Measurements from ENCODE around the gene BACE2. TPM values are rescaled to one million over a fixed set of nuclear protein-coding genes. Genes with fewer than 3 reads are reported as not detected.

BACE2 gene
- polyA plus RNA-seq, 3 donors: 21.9 to 27.6 (median 23.7) TPM

- DNase-seq: no peak
Observed at GRCh38 chr21:41143596-41144325, 24.2 kb upstream of the BACE2 start.

DNA sequence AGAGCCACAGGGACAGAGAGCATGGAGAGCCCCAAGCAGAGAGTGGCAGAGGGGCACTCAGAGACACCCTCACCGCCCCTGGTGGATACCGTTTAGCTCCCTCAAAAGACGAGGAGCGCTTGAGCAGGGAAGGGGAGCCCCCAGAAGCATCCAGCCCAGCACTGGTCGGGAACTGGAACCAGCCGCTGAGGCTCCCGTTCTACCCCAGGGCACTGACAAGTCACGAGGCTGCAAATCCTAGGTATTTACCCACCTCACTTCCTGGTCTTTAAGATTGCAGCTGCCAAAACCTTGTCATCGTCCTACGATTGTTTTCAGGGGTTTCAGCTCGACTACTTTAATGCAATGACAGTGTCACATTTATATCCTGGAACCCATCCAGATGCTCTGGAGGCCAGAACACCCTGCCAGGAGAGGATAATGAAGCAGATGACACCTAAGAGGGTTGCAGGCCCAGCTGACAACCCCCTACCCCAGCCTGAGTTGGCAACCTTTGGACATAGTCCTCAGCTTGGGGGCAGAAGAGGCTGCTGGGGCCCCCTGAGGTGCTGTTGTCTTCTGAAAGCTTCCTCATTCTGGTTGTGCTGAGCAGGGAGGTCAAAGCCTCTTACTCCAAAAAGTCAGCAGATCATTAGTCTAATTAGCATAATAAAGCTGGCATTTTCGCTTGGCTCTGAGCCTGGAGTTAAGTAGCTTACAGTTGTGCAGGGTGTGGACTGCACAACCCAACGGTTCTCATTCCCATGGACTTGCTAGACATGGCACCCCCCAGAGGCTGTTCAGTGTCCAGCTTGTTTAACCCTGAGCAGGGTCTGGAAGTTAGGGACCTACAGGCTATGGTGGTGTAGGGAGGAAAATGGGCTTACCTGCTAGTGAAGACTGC lies 20.6 kb upstream of the BACE2 start:
- no peak for DNase-seq

GRCh38 chr21:41147979-41148355 lies 20.0 kb upstream of the BACE2 start:
- DNase-seq: no peak

DNA sequence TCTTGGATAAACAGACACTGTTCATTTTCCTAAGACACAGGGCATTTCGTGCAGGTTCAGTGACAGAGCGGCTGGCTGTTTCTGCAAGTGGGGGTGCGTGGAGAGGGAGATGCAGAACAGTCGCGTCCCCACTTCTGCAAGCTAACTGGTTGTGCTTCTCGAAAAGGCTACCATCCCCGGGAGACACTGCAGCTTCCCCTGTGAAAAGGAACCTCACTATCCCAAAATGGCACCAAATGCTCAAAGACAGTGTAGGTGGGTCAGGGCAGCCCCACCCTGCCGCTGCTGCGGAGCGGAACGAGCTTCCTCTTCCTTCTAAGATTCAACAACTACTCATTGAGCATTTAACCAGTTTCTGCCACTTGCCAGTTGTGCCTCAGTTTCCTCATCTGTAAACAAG lies 19.2 kb upstream of the BACE2 start:
- DNase-seq: no peak

DNA sequence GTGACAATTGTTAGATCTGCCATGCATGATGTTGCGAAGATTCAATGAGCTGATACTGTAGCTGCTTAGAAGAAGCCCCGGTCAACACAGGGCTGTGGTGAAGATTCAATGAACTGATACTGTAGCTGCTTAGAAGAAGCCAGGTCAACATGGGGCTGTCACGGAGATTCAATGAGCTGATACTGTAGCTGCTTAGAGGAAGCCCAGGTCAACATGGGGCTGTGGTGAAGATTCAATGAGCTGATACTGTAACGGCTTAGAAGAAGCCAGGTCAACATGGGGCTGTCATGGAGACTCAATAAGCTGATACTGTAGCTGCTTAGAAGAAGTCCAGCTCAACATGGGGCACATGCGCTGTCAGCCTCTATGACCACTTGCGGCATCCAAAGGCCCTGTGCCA lies 18.8 kb upstream of the BACE2 start:
- no peak for DNase-seq

- no peak for DNase-seq
Observed at GRCh38 chr21:41152147-41152546, 15.8 kb upstream of the BACE2 start.

DNA sequence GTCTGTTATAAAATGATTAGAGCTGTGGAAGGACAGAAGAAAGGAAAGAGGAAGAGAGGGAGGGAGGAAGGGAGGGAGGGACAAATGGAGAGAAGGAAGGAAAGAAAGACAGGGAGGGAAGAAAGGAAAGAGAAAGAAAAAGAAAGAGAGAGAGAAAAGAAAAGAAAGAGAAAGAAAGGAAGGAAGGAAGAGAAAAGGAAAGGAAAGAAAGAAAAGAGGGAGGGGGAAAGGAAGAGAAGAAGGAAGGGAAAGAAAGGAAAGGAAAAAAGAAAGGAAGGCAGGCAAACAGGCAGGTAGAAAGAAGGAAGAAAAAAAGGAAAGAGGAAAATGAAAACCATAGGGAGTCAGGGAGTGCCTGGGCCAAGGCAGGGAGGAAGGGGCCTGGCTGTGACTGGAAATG lies 14.5 kb upstream of the BACE2 start:
- DNase-seq: no peak

- DNase-seq: no peak
Observed at GRCh38 chr21:41156142-41156541, 11.8 kb upstream of the BACE2 start.

- no peak for DNase-seq
Observed at GRCh38 chr21:41158026-41158425, 9.9 kb upstream of the BACE2 start.

GRCh38 chr21:41160036-41160435 lies 7.9 kb upstream of the BACE2 start:
- no peak for DNase-seq

- DNase-seq: no peak
Observed at GRCh38 chr21:41161428-41161827, 6.5 kb upstream of the BACE2 start.

GRCh38 chr21:41162096-41162495 lies 5.9 kb upstream of the BACE2 start:
- DNase-seq: no peak

GRCh38 chr21:41163091-41163490 lies 4.9 kb upstream of the BACE2 start:
- DNase-seq: no peak

DNA sequence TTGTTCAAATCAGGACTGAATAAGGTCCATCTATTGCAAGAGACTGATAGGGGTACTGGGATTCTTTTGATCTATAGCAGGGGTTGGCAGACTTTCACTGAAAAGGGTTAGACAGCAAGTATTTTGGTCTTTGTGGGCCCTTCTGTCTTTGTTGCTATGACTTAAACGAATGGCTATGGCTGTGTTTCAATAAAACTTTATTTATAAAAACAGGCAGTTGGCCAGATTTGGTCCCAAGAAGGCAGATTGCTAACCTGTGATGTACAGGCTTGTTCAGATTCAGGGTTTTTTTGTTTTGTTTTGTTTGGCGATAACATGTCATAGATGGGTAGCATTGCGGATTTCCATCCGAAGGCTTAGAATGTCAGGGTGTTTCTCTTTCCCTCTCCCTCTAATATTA lies 3.9 kb upstream of the BACE2 start:
- DNase-seq: no peak

DNA sequence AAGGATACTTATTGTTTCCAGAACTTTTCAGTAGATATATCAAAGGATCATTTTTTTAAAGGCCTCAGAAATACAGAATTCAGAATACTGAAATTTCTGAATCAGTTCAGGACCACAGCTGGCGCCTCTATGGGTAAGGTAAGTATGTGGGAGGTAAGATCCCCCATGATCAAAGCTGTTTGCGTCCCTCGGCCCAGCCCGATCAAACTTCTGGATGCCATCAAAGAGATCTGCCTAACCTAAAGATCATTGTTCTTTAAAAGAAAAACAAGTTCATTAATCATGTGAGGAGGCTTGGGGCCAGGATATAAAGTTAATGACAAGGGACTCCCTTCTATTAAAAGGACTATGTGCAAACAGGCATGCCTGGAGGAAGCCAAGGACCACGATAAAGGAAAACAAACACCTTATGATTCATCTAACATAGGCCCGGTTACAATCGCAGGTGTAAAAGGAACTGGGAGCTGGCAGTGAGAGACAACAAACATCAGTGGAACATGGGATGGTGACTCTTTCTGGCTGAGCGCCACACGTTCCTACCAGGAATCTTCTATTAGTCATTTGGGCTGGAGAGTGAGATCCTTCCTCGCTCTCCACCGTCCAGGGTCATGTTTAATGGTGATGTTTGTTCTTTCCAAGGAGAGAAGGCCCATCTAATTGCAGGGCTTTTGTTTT lies 2.8 kb upstream of the BACE2 start:
- no peak for DNase-seq

- no peak for DNase-seq
Observed at GRCh38 chr21:41166884-41167283, 1.1 kb upstream of the BACE2 start.

DNA sequence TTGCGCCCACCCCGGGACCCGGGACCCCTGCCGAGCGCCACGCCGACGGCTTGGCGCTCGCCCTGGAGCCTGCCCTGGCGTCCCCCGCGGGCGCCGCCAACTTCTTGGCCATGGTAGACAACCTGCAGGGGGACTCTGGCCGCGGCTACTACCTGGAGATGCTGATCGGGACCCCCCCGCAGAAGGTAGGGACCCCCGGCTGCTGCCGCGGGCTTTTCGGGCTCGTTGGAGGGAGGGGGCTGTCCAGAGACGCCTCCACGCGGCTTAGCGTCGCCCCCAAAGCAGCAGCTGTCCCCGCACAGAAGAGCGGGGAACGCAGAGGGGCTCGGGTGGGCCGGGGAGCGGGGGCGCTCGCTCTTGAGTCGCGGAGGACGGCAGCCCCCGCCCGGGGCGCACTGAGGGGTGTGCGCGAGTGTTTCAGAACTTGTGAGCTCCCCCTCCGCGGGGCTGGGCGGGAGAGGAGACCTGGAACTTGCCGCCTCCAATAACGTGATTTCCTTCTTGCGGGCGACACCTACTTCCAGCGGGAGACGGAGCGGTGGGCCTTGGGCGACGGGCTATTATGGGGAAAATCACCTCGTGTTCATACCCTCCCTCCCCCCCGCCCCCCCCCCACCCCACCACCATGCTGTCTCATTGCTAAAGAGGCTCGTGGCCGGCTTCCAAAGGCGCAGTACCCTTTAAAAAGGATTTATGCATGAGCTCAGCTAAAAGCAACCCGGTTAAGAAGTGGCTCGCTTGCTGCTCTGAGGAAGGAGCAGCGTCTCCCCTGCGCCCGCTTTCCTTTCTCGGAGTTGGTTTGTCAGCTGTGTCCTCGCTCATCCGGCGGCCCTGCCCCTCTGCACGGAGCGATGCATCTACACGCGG lies 664 bp downstream of the BACE2 start:
- no peak for DNase-seq

DNA sequence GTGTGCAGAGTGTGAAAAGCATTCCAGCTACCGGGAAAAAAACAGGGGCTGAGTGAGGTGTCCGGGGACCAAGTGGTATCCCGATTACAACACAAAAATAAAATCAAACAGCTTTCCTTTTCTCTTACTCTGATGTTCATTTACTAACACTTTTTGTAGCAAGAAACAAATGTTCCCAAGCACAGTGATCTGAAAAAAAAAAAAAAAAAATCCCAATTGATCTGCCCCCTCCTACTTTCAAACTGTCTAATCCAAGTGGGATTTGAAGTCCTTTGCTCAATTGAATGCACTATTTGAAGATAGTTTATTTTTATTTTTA lies 1.3 kb downstream of the BACE2 start:
- no peak for DNase-seq

DNA sequence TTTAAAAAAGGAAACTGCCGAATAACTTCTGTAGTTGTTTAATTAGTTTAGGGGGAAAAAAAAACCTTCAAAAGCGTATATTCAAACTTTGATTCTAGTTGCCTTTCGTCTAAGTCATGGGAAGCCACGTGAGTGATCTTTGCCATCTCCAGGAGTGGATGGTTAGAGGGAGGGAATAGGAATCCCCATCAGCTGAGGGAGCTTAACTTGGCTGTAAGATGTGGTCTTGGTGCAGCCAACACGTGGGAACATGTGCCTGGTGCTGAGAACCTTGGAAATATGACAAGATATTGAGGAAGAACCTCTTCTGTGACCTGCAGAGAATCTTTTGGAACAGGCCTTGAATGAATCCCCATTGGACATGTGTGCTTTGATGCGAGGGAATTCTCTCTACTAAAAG lies 1.7 kb downstream of the BACE2 start:
- no peak for DNase-seq

GRCh38 chr21:41170442-41170841 lies 2.5 kb downstream of the BACE2 start:
- DNase-seq: no peak

DNA sequence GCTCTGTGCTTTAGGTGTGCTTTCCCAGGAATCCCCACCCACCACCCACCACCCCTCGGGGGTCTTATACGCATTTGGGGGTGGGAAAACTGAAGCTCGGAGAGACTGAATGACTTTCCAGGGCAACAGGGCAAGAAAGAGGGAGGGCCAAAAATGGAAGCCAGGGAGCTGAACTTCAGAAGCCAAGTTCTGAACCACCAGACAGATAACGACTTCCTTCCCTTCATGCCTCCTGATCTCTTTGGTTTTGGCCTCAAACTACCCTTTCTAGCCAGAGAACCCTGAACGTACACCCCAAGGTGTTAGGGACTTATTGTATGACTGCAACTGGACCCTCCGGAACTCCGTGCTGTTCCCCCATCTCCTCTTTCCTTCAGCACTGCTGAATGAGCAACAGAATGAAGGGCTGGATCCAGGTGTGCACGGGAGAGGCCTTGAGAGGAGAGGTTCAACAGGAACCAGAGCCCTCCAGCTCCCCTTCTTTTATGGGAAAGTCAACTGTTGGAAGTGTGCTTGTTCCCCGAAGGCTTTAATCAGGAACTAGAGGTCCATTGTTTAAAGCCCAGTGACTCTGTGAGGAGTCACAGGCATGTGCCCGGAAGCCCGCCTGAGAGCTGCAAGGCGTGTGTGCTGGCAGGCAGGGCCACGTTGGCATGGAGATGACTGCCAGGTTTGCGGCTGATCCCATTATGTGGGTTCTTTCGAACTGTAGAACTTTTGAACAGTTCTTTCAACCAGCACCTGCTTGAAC lies 3.1 kb downstream of the BACE2 start:
- DNase-seq: no peak

All from renal pelvis (tissue), 4 donors.